Mesothelial cell of epicardium (in vitro differentiated cells): Measurements from ENCODE around the gene CHKA. TPM values are rescaled to one million over a fixed set of nuclear protein-coding genes. Genes with fewer than 3 reads are reported as not detected.

Experiments used
- DNase-seq, 2 experiments: peaks; one replicate each; pipeline ENCODE4 v3.0.0; 2021; ENCODE audit warnings: low spot score in 2 of 2; ENCODE audit not compliant: unreplicated experiment in 2 of 2
- H3K27ac Mint-ChIP-seq: 2 replicates; pipeline ENCODE4 v1.8.0; 2021; ENCODE audit warnings: mixed read lengths
- H3K27me3 Mint-ChIP-seq: 2 replicates; pipeline ENCODE4 v1.8.0; 2021; ENCODE audit warnings: low read depth, mixed read lengths
- H3K36me3 Mint-ChIP-seq: 2 replicates; pipeline ENCODE4 v1.8.0; 2021; ENCODE audit warnings: mixed read lengths
- H3K4me1 Mint-ChIP-seq: 2 replicates; pipeline ENCODE4 v1.8.0; 2021; ENCODE audit warnings: mixed read lengths
- H3K4me3 Mint-ChIP-seq: 2 replicates; pipeline ENCODE4 v1.8.0; 2021; ENCODE audit warnings: mild to moderate bottlenecking, moderate library complexity, mixed read lengths
- H3K9me3 Mint-ChIP-seq: 2 replicates; pipeline ENCODE4 v1.8.0; 2021; ENCODE audit warnings: mixed read lengths
- total RNA-seq: library from RNA; stranded (reverse); gene quantifications from 3 replicates; pipeline ENCODE4 v1.2.1, GENCODE V29; 2021
- TF ChIP-seq, protein P1 (sequence below): fragments of 200-600 bp; sonication (generic); IDR thresholded peaks from one replicate; pipeline ENCODE4 v1.5.0; 2021; ENCODE audit warnings: antibody characterized with exemption; ENCODE audit not compliant: unreplicated experiment

Gene CHKA
- total RNA-seq, 1 donor from 2014 or later = 74.4 TPM

DNA sequence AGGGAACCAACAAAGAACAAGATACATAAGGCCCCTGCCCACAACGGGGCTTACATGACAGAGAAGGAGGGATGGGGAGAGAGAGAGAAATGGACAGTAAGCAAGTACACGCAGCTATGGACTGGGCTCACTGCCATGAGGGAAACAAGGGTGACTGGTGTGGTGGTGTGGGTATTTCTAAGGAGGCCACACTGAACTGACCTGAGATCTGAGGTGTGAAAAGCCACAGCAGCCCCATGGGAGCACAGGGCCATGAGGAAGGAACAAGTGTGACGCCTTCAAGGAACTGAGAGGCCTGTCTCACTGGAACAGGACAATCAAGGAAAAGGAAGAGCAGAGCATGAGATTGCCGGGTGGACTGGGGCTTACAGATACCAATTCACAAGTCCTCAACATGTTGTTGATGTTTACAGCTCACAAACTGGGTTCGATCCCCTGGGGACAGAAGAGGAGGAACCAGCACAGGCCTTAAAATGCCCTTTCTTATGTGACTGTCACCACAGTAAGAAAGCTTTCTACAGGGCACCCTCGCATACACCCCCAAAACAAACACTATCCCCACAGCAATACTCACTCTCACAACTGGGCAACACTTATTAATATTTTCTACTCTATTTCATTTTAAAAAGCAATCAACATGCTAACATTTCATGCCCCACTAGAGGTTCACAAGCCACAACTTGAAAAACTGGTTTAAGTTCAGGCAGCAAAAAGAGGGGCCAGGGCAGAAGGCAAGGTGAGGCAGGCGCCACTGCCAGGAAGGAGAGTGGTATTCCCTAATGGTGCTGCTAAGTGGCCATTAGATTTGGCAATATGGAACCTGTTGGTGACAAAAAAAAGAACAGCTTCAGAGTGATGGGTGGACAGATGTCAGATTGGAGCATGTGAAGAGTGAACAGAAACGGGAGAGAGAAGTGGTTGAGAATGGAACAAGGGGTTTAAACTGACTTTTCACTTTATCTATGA lies 43.3 kb downstream of the CHKA start:
- no peak overlapping the region for H3K4me3 Mint-ChIP-seq
- TF ChIP-seq, protein P1, sequence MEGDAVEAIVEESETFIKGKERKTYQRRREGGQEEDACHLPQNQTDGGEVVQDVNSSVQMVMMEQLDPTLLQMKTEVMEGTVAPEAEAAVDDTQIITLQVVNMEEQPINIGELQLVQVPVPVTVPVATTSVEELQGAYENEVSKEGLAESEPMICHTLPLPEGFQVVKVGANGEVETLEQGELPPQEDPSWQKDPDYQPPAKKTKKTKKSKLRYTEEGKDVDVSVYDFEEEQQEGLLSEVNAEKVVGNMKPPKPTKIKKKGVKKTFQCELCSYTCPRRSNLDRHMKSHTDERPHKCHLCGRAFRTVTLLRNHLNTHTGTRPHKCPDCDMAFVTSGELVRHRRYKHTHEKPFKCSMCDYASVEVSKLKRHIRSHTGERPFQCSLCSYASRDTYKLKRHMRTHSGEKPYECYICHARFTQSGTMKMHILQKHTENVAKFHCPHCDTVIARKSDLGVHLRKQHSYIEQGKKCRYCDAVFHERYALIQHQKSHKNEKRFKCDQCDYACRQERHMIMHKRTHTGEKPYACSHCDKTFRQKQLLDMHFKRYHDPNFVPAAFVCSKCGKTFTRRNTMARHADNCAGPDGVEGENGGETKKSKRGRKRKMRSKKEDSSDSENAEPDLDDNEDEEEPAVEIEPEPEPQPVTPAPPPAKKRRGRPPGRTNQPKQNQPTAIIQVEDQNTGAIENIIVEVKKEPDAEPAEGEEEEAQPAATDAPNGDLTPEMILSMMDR = no peak
- H3K9me3 Mint-ChIP-seq = no peaks in the 10 kb centered on the region
- H3K4me1 Mint-ChIP-seq = peaks cover 20% of the 10 kb centered on the region
- H3K27ac Mint-ChIP-seq = peak overlapping the region; percentile 70
- no peak for DNase-seq
- H3K27me3 Mint-ChIP-seq = no peaks in the 10 kb centered on the region
- H3K36me3 Mint-ChIP-seq = peaks cover 24% of the 10 kb centered on the region

DNA sequence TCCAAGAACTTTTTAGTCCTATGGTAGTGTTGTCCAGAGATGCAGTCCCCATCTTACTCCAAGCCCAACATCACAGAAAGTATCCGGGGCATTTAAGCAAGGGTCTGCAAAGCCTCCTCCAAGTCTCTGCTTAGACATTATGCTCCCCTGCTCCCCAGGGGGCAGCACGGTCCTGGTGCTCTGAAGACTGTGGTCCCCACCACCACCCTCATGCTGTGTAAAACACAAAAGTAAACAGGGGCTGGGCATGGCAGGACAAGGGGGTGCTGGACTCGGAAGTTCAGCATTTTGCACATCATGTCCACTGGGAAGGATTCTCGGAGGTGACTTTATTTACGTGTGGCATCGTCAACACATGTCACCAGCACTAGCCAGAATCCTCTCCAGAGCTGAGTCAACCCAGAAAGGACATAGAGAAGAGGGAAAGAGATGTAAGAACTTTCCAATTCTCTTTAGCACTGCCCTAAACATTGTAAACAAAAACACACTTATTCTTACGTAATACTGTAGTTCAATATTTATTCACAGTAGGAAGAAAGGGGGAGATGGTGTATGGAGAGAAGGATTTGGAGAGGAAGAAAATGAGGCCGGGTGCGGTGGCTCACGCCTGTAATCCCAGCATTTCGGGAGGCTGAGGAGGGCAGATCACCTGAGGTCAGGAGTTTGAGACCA lies 44.7 kb downstream of the CHKA start:
- TF ChIP-seq, protein P1 = no peak
- no peak overlapping the region for H3K4me3 Mint-ChIP-seq
- no peak for DNase-seq
- no peaks in the 10 kb centered on the region for H3K9me3 Mint-ChIP-seq
- H3K36me3 Mint-ChIP-seq = peaks cover 30% of the 10 kb centered on the region
- no peaks in the 10 kb centered on the region for H3K27me3 Mint-ChIP-seq
- peaks cover 11% of the 10 kb centered on the region for H3K4me1 Mint-ChIP-seq
- H3K27ac Mint-ChIP-seq = no peak overlapping the region

DNA sequence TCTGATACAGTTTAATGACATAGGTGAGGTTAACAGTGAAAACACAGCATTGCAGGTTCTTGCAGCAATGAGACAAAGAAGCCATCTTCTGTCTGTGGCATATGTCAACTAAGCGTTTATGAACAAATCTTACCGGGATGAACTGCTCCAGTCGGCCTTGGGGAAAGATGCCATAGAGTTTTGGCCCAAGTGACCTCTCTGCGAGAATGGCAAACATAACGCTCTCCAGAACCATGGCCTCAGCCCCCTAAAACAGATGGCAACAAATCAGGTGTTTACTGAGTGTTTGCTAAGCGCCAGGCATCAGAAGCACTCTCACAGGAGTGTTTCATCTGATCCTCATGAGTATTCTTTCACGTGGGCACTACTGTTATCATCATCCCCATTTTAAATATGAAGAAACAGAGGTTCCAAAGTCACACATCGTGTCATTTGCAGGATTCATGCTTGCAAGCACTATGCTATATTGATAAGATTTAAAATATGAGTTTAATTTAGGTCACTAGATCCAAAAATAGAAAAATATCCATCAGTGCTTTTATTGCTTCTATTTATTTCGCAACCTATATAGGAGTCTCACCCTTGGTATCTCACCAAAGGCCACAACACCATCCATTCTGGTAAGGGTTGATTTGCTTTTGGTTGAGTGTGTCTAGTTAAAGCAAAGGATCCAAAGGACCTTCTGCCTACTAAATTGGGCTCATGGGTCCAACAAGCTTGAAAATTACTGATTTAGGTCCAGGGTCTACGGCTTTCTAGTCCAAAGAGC lies 46.4 kb downstream of the CHKA start:
- Mint-ChIP-seq H3K27me3 (no peaks in the 10 kb centered on the region), H3K4me3 (no peak overlapping the region), H3K9me3 (no peaks in the 10 kb centered on the region), H3K27ac (no peak overlapping the region), H3K36me3 (peaks cover 31% of the 10 kb centered on the region), H3K4me1 (peaks cover 11% of the 10 kb centered on the region)
- DNase-seq = no peak
- TF ChIP-seq, protein P1 = no peak

DNA sequence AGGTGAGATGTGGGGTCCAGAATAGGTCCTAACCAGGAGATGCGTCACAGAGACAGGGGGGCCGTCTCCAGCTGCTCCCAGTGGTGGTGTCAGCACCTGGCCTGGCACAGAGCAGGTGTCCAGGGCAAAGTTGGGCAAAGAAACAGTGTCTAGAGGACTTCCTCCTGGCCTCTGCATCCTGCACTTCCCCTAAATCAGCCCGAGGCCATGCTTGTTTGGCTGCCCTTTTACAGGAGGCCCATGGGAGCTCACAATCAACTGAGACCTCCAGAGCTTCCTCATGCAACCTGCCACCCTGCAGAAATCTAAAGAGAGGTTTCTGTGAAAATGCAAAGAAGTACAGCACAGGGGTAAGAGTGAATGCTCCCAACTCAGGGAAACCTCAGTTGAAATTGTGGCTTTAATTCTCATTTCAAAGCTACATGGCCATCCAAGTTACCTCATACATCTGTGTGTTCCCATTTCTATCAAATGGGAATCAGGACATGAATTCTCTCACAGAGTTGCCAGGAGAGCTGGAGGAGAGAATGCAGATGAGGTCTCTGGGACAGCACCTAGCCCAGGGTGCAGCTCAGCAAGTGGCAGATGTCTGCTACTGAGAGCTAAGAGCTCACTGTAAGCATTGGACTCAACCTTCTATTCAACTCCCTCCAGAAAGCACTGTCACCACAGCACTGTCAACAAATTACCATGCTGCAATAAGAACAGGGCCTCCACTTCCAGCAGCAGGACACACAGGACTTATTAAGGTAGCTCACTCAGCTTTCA lies 49.7 kb downstream of the CHKA start:
- Mint-ChIP-seq H3K4me1 (no peaks in the 10 kb centered on the region), H3K36me3 (peaks cover 40% of the 10 kb centered on the region), H3K4me3 (no peak overlapping the region), H3K27me3 (no peaks in the 10 kb centered on the region), H3K9me3 (no peaks in the 10 kb centered on the region), H3K27ac (no peak overlapping the region)
- no peak for DNase-seq
- TF ChIP-seq, protein P1 = no peak

DNA sequence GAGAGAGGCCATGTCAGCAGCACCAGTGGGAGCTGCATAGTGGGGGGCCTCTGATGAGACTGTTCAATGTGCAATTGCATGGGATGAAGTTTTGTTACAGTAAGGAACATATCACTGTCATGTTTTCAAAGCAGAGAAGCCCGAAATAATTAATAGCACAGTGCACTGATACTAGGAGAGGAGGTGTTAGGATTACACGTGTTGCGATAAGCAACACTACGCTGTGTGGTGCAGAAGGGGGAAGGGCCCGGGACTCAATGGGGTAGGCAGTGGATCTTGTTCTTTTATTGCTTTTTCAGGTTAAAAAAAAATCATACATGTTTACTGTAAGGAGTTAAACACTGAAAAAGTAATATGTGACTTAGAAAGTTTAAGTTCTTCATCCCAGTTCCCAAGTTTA lies 53.2 kb downstream of the CHKA start:
- Mint-ChIP-seq H3K27ac (no peak overlapping the region), H3K9me3 (no peaks in the 10 kb centered on the region), H3K4me1 (no peaks in the 10 kb centered on the region), H3K4me3 (no peak overlapping the region), H3K27me3 (no peaks in the 10 kb centered on the region), H3K36me3 (peaks cover 54% of the 10 kb centered on the region)
- TF ChIP-seq, protein P1 = no peak
- no peak for DNase-seq
